ENCODE data around the gene COPS4.
"Not testable (repeated sequence)": the region's sequence is repeated elsewhere in the genome, so short reads cannot be mapped to it uniquely, and the experiment has no call there.

The COPS4 gene

DNA sequence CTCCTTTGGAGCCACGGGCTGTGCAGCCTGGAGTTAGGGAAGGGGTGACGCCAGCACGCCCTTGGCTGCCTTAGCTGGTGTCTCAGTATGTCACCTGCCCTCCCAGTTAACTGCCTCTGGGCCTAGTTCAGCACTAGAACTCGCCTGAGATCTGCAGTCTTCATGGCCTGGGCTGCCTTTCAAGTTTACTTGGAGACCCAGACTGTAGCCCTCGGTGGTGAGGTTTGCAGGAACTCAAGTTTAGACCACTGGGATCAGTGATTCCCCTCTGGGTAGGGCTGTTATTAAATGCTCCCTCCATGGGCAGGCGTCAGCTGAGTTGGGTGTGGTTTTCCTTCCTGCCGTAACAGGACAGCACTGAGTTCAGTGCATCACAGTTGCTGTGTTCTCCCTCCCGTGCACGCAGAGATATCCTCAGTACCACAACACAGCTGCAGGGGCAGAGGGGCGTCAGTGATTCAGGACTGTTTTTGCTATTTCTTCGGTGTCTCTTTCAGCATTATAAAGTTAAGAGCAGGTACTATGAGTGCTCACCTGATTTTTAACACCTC lies 49.0 kb downstream of the COPS4 start:
- DNase-seq (ENCODE audit: low read depth, low spot score), result no peak

DNA sequence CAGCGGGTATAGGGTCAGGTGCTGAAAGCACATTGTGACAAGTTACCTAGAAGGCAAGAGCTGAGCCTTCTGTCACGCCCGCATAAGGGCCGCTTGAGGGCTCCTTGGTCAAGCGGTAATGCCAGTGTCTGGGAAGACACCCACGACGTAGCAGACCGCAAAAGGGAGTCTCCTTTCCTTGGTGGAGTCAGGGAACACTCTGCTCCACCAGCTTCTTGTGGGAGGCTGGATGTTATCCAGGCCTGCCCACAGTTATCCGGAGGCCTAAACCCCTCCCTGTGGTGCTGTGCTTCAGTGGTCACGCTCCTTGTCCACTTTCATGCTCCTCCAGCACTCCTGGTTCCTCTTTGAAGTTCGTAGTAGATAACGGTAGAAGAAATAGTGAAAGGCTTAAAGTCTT lies 50.0 kb downstream of the COPS4 start:
- DNase-seq (ENCODE audit: low read depth, low spot score), result not testable (repeated sequence)

- DNase-seq (ENCODE audit: low read depth, low spot score), result no peak
Observed at GRCh38 chr4:83089410-83090157, 54.6 kb downstream of the COPS4 start.

DNA sequence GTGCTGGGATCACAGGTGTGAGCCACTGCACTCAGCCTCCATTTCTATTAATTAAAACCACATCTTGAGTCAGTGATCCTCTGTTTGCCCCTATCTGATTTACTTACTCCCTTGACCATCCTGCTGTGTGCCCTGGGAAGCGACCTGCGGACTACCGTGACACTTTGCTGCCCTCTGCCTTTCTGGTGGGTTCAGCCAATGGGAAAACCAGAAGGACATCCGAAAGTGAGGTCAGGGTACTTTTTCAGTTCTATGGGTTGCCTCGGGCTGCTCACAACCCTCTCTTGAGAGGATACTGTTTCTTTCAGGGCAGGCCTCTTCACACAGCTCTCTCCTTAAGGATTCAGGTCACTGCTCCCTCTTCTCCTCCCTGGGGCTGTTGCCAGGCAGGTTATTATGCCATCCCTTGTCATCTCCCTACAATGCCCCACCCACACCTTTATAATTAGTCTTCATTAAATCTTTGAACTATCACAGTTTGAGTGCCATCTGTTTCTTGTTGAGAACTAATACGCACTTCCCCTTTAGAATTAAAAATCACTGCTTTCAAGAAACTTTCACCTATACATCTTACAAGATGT lies 58.2 kb downstream of the COPS4 start:
- DNase-seq (ENCODE audit: low read depth, low spot score), result no peak

GRCh38 chr4:83096397-83096796 lies 61.4 kb downstream of the COPS4 start:
- no peak for DNase-seq (ENCODE audit: low read depth, low spot score)

DNA sequence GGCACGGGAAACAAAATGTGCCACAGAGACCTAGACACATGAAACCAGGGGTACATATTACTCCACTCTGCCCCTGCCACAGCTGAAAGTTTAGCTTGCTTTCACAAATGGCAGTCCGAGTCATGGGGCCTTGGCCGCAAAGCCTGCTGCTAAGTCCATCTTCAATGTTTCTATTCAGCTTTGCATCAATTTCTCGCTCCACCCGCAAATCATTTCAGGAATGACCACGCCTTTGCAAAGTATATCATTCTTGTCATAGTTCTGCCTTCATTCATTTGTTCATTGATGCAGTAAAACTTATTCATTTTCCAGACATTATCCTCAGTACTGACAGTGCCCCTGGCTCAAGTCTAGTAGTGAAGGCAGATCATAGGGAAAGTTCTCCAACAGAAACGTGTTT lies 70.0 kb downstream of the COPS4 start:
- no peak for DNase-seq (ENCODE audit: low read depth, low spot score)

DNA sequence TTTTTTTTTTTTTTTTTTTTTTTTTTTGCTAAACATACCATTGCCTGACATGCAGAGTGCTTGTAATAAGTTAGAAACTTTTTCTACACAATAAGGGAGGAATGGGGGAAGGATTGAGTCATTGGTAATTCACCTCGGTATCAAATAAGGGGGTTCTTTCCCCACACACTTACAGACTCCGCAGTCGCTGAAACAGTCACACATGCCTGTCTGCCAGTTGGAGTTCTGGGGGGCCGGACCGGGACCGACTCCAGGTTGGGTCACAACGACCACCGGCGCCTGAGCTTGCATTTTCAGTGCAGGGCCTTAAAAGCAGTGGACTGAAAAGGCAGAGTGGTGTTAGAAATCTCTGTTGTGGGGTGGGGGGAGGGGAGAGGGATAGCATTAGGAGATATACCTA lies 72.6 kb downstream of the COPS4 start:
- no peak for DNase-seq (ENCODE audit: low read depth, low spot score)

DNA sequence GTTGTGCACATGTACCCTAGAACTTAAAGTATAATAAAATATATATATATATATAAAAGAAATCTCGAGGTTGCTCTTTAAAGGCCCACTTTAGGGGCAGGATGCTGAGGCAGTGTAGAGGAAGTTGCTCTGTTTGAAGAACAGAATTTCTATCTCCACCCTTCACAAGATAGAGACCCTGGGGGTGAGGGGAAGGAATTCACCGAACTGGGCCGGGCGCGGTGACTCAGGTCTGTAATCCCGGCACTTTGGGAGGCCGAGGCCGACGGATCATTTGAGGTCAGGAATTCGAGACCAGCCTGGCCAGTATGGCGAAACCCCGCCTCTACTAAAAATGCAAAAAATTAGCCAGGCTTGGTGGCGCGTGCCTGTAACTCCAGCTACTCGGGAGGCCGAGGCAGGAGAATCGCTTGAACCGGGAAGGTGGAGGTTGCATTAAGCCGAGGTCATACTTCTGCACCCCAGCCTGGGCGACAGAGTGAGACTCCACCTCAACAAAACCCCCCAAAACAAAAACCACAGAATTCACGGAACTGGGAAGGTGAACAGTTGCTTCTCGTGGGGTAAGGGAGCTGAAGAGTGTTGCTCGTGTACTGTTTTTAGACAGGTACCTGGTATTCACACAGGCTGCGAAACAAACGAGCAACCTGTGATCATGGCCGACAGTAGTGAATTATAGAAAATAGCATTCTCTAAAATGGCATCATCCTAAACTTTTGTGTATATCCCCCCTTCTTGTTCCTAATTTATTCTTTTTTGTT lies 73.3 kb downstream of the COPS4 start:
- no peak for DNase-seq (ENCODE audit: low read depth, low spot score)

- no peak for DNase-seq (ENCODE audit: low read depth, low spot score)
Observed at GRCh38 chr4:83109480-83110222, 74.7 kb downstream of the COPS4 start.

GRCh38 chr4:83110223-83110945 lies 75.4 kb downstream of the COPS4 start:
- peak; percentile 17 for DNase-seq (ENCODE audit: low read depth, low spot score)

GRCh38 chr4:83110970-83111750 lies 76.2 kb downstream of the COPS4 start:
- no peak for DNase-seq (ENCODE audit: low read depth, low spot score)

DNA sequence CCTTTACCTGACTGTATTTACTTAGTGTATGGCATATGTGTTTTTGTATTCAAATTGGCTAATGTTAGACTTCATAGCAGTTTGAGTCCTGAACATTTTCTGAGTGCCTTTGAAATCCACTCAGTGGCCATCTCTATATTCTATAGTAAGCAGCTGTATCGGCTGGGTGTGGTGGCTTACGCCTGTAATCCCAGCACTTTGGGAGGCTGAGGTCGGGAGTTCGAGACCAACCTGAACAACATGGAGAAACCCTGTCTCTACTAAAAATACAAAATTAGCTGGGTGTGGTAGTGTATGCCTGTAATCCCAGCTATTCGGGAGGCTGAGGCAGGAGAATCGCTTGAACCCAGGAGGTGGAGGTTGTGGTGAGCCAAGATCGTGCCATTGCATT lies 76.8 kb downstream of the COPS4 start:
- not testable (repeated sequence) for DNase-seq (ENCODE audit: low read depth, low spot score)

DNA sequence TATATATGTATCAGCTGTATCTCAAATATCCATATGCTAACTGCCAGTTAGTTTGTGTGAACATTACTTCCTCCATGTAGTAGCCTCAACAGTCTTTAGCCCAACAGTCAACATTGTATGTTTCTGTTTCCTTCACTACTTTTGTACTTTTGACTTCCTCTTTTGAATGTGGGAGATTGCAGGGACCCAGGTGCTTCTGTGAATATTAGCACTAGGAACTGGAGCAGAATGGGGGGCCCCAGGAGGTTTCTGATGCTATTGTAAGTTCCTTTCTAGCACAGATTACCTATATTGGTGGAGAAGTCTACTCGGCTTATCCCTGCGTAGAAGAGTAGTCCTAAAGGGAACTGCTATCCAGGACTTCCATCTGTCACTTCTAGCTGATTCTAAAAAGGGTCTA lies 77.2 kb downstream of the COPS4 start:
- no peak for DNase-seq (ENCODE audit: low read depth, low spot score)

DNA sequence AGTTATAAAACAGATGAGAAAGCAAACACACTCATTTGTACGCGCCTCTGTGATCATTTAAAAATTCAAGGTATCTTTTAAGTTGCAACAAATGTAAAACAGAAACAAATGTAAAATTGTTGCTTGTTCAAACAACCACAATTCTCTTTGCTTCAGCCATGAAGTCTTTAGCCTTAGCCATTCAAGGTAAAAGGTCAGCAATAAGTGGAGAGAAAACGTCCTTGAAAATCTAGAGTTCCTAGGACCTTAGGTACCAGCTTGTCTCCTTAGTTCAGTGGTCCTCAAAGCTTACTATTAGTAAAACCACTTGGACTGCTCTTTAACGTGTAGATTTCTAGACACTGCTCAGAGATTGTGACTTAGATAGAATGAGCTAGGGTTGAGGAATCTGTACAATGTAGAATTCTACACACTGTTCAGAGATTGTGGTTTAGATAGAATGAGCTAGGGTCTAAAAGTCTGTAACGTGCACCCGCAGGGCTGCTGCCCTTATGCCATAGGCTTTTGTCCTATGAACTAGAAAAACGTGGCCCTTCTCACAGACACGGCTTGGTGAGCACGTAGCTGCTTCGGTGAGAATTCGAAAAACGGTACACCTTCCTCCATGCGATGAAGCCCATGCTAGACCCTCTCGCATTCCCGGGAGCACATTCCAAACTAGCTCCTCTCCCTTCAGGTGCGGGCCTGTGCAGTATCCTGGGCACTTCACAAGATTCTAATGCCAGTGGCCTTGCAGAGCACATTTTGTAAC lies 77.9 kb downstream of the COPS4 start:
- DNase-seq (ENCODE audit: low read depth, low spot score), result no peak

DNA sequence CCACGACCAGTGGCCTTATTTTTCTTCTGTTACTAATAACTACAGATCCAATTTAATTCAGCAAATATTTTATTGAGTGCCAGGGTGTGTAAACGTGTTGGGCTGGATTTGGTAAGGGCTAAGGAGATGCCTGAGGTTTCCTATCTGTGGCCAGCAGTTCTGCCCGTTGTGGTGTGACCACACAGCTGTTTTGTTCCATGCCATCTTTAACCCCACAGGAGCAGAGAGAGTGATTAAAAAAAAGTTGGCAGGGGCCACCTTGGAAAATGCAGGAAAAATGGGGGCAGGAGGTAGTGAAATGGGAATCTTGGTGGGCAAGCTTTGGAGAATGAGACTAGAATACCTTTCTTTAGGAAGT lies 78.4 kb downstream of the COPS4 start:
- no peak for DNase-seq (ENCODE audit: low read depth, low spot score)

- no peak for DNase-seq (ENCODE audit: low read depth, low spot score)
Observed at GRCh38 chr4:83114576-83114975, 79.6 kb downstream of the COPS4 start, which contains the start of gene PLAC8. Gene PLAC8 (minus strand): TSS chr4:83114729. CDS start chr4:83107921, 6,808 bp downstream.

- DNase-seq (ENCODE audit: low read depth, low spot score), result no peak
Observed at GRCh38 chr4:83115000-83115399, 80.0 kb downstream of the COPS4 start.

GRCh38 chr4:83115656-83116285 lies 80.8 kb downstream of the COPS4 start:
- DNase-seq (ENCODE audit: low read depth, low spot score), result no peak

DNA sequence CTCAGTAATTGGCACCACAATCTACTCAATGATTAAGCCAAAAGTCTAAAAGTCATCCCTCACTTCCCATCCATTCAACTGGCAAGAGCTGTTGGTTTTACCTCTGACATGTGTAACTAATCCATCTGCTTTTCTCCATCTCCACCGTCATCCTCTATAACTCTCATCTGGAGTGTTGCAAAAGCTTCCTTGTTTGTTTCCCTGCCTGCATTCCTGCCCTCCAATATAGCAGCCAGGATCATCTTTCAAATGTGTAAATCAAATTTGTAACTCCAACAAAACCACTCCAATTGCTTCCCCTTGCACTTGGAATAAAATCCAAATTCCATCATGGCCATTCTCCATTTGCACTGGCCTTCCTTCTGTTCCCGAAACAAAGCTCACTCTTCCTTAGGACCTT lies 83.9 kb downstream of the COPS4 start:
- DNase-seq (ENCODE audit: low read depth, low spot score), result no peak

Data from smooth muscle cell of the brain vasculature (primary cell).